Activated T-cell treated with anti-CD3 and anti-CD28 coated beads for 24 hours (primary cell): ENCODE measurements around the gene NUDT11.
"Not testable (repeated sequence)": the region's sequence is repeated elsewhere in the genome, so short reads cannot be mapped to it uniquely, and the experiment has no call there.

Experiments used
- DNase-seq: peaks from one replicate; pipeline ENCODE4 v3.0.0-alpha.2; 2020; ENCODE audit warnings: low read depth

NUDT11 gene

GRCh38 chrX:51496501-51497291 is at the start of gene NUDT11:
NUDT11 (minus strand) TSS chrX:51496592; CDS start chrX:51496444, 148 bp downstream.
- DNase-seq: peak; percentile 32

DNA sequence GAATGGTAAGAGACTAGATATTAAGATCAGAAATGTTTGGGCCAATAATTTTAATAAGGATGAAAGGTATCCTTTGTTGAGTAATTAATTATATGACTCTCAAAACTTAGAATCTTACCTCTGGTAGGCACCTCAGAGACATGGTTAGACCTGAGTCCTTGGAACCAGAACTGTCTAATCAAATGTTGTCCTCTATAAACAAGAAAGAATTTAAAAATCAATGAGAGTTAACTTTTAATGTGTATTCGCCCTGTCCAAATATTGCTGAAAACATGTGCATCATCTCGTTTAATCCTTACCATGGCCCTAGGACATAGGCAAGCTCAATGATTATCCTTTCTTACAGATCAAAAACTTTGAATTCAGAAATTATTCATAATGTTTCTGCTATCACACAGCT is 24.0 kb upstream of the NUDT11 start:
- DNase-seq: no peak

- DNase-seq: not testable (repeated sequence)
Observed at GRCh38 chrX:51519131-51519530, 22.7 kb upstream of the NUDT11 start.

DNA sequence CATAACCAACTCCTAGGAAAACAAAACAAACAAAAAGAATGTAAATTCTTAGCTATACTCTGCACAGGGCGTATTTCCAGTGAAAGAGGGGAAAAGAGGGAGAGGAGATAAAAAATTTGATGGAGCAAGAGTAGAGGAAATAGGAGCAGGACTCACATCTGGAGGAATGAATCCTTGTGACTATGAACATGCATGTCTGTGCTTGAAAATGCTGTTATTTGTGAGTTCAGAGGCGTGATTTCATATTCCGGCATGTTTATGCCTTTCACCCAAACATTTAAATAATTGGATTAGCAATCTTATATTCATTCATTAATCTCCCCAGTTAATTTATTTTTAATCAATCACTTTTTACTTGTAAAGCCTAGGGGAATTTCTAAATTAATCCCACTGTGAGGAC is 11.2 kb upstream of the NUDT11 start:
- no peak for DNase-seq

- not testable (repeated sequence) for DNase-seq
Observed at GRCh38 chrX:51495701-51496488, 497 bp downstream of the NUDT11 start.

DNA sequence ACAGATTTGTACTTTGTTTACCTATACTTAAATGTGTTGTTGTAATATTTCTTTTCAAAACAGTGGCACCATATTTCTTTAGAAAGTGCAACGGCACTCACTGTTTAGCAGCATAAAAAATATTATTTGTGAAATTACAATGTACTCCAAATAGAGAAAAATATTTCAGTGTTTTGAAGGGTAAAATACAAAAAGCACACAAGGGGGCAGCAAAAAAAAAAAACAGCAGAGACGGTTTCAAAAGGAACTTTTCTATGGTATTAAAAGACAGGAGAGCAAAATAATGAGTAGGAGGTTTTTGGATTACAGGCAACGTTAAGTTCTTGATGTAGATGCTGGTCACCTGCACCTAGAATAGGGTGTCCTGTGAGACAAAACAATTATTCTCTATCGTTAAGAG is 2.0 kb downstream of the NUDT11 start:
- DNase-seq: no peak

- no peak for DNase-seq
Observed at GRCh38 chrX:51487960-51488267, 8.5 kb downstream of the NUDT11 start.

- DNase-seq: no peak
Observed at GRCh38 chrX:51484616-51485015, 11.8 kb downstream of the NUDT11 start.

GRCh38 chrX:51482411-51482810 is 14.0 kb downstream of the NUDT11 start:
- not testable (repeated sequence) for DNase-seq

DNA sequence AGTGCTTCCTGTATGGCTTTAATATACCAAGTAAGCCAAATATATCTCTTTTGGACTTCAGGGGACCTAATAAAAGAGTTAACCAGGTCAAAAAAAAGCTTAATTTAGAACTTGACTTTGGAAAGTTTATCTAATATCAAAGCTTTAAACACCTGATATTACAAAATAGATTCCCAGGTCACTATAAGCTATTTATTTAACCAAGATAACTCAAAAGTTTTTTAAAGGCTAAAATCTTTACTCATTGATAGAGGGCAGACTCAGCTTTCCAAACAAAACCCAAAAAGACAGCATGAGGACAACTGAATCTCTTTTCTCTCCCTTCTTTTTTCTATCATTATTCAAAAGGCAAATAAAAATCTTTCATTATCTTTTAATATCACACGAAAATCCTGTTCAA is 19.5 kb downstream of the NUDT11 start:
- no peak for DNase-seq

- no peak for DNase-seq
Observed at GRCh38 chrX:51463322-51463721, 33.1 kb downstream of the NUDT11 start.

DNA sequence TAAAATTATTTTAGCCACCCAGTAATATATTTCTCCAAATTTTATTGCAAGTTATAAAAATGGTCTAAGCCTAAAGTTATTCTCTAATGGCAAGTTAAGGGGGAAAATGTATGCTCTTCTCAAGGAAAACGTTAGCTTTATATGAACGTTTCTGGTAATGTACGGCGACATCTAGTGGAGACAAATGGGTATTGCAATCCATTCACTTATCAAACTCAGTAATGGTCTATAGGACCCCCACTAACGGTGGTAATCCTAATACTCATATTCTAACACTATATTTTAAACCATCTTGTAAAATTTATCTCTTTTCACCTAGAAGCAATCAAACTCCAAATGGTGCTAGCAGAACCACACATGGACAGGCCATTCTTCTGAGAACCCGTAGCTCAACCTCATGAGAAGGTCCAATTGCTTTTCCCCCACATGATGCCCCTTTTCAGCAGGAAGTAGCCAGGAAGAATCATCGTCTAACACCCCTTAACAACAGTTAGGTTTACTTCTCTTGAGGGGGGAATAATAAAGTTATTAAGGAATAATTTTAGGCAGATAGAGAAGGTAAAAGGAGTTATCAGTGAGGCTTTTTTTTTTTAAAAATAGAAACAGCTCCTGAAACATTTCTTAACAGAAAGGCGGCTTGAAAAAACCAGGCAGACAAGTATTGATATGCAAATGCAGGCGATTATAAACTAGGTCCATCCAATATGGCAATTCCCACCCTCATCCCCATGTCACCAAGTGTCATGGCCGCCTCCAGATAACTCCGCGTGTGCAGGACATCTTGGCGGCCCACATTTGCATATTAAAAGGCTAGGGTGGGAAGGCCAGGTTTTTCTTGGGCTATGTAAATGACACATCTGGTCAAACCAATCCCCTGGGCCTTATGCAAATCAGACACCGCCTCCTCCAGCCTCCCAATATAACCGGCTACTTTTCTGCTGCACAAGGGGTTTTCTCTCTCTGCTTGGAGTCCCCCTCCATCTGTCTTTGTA is 35.0 kb downstream of the NUDT11 start:
- DNase-seq: no peak

- no peak for DNase-seq
Observed at GRCh38 chrX:51459125-51459524, 37.3 kb downstream of the NUDT11 start.

- no peak for DNase-seq
Observed at GRCh38 chrX:51456814-51457213, 39.6 kb downstream of the NUDT11 start.

DNA sequence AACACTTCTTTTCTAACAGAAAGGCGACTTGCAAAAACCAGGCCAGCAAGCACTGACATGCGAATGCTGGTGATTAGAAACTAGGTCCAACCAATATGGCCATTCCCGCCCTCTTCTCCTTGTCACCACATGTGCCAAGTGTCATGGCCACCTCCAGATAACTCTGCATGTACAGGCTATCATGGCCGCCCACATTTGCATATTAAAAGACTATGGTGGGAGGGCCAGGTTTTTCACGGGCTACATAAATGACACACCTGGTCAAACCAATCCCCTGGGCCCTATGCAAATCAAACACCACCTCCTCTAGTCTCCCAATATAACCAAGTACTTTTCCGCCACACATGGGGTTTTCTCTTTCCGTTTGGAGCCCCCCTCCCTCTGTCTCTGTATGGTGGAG is 40.1 kb downstream of the NUDT11 start:
- DNase-seq: no peak

GRCh38 chrX:51440365-51440764 is 56.0 kb downstream of the NUDT11 start:
- no peak for DNase-seq
